RWPE1 (cell line): ENCODE results near the gene EXOC5.
"Not testable (repeated sequence)": the region's sequence is repeated elsewhere in the genome, so short reads cannot be mapped to it uniquely, and the experiment has no call there.

Experiments
- CTCF ChIA-PET: fragments of 350-600 bp; sonication (Branson Sonifier 250); formaldehyde crosslinking; extraction: SDS; loops from one replicate; lab custom pipeline; 2021; lab: Yijun Ruan, JAX
- POLR2A ChIA-PET: fragments of 400-600 bp; formaldehyde crosslinking; extraction: SDS; loops from one replicate; lab custom pipeline; 2020; ENCODE audit warnings: antibody characterized with exemption; ENCODE audit not compliant: low non-redundant PET; lab: Yijun Ruan, JAX
- DNase-seq: peaks from one replicate; pipeline ENCODE4 v3.0.0; 2012; ENCODE audit warnings: low spot score
- H3K27ac ChIP-seq: fragments of 450-650 bp; 2 replicates; pipeline ENCODE4 v1.5.1; 2017
- TF ChIP-seq, protein P1 (sequence below): fragments of 450-650 bp; conservative IDR thresholded peaks from 2 replicates; pipeline ENCODE4 v1.5.1; 2017; ENCODE audit warnings: low read depth, mild to moderate bottlenecking

The EXOC5 gene

DNA sequence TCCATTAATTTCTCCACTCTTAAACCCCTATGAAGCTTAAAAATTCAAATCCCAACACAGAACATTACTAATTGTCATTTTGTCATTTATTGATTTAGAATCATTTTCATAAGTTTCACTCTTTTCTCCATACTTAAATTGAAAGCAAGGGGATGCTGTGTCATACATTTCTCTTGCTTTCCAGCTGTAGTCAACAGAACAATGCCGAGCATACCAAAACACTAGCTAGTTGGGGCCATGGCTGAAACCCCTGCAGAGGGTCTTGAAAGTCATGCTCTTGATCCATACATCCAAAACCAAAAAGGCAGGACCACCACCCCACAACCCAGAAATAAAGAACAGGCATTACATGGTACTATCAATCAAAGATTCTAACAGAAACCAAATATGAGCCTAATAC, 9.0 kb downstream of the EXOC5 start:
- CTCF ChIA-PET, result no interaction called here
- H3K27ac ChIP-seq, result no peak overlapping the region
- POLR2A ChIA-PET, result no interaction called here

DNA sequence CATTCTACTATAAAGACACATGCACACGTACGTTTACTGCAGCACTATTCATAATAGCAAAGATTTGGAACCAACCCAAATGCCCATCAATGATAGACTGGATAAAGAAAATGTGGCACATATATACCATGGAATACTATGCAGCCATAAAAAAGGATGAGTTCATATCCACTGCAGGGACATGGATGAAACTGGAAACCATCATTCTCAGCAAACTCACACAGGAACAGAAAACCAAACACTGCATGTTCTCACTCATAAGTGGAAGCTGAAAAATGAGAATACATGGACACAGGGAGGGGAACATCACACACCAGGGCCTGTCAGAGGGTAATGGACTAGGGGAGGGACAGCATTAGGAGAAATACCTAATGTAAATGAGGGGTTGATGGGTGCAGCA, 10.5 kb downstream of the EXOC5 start:
- POLR2A ChIA-PET, H3K27ac ChIP-seq, DNase-seq: not testable (repeated sequence)
- CTCF ChIA-PET, result interaction anchor here (0.7 kb wide), 1 partner anchor 611 kb away, joined by 3 read pairs; no protein-coding TSS in a partner anchor

More for the DNA sequence above, 9.0 kb downstream of the EXOC5 start:
- no peak for DNase-seq
- TF ChIP-seq, protein P1, sequence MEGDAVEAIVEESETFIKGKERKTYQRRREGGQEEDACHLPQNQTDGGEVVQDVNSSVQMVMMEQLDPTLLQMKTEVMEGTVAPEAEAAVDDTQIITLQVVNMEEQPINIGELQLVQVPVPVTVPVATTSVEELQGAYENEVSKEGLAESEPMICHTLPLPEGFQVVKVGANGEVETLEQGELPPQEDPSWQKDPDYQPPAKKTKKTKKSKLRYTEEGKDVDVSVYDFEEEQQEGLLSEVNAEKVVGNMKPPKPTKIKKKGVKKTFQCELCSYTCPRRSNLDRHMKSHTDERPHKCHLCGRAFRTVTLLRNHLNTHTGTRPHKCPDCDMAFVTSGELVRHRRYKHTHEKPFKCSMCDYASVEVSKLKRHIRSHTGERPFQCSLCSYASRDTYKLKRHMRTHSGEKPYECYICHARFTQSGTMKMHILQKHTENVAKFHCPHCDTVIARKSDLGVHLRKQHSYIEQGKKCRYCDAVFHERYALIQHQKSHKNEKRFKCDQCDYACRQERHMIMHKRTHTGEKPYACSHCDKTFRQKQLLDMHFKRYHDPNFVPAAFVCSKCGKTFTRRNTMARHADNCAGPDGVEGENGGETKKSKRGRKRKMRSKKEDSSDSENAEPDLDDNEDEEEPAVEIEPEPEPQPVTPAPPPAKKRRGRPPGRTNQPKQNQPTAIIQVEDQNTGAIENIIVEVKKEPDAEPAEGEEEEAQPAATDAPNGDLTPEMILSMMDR, result no peak

DNA sequence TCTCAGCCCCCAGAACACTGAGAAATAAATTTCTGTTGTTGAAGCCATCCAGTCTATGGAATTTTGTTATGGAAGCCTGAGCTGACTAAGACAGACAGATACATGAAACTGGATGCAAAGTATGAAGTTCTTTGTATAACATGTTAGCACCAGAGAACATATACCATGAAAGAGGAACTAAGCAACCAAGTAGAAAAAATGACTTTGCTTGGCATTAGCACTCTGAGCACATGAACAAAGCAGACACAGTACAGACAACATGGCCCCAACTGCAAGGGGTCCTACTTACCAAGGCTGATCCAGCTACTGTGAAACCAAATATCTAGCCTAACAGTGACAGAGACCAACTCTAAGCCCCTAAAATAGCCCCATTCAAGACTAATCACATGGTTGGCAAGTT, 13.8 kb downstream of the EXOC5 start:
- TF ChIP-seq, protein P1, result no peak
- ChIA-PET CTCF (no interaction called here), POLR2A (no interaction called here)
- DNase-seq, result no peak
- no peak overlapping the region for H3K27ac ChIP-seq

DNA sequence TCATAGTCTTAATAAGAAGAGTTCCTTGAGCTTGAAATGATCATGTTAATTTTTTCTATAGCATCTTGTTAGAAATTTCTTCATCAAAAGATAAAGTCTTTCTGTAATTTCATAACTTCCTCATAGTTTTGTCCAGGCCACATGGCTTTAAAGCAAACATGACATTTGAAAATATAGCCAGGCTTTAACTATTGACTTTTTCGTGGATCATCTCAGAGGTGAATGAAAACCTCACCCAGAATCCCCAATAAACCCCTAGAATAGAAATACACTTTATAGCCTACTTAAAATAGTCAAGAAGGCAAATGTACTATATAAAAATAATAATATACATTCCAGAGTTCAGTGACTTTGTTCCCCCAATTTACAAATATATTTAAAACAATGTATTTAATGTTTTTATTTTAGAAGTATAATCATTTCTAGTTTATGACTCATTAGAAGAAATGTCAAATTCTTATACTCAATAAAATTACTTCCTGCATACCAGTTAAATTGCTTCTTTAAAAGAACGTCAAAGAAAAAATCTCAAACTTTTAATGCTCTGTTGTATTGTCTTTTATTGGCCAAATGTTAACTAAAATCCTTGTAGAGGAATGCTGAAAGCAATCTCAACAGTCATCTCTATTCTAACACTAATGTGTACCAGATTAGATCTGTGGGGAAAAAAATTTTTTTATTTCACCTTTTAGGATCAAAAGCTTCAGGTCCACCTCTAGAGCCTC, 21.6 kb downstream of the EXOC5 start:
- ChIA-PET POLR2A (no interaction called here), CTCF (interaction anchor here (0.7 kb wide), 1 partner anchor 786 kb away, joined by 4 read pairs; no protein-coding TSS in a partner anchor)
- TF ChIP-seq, protein P1, result no peak
- H3K27ac ChIP-seq, result no peak overlapping the region
- DNase-seq, result no peak

DNA sequence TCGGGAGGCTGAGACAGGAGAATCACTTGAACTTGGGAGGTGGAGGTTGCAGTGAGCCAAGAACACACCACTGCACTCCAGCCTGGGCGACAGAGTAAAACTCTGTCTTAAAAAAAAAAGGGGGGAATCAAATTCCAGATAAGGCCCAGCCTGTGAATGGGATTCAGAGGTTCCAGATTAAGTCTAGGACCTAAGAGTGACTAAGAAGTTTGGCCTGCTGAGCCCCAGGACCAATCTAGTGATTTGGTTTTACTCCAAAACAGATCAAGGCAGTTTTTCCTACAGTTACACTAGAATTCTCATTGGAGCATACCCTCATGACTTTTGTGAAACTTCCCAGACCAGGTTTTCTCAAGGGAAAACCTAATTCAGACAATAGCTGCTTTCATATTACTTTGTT, 22.8 kb downstream of the EXOC5 start:
- ChIA-PET CTCF (interaction anchor here (0.6 kb wide), 1 partner anchor 584 kb away, joined by 3 read pairs; no protein-coding TSS in a partner anchor), POLR2A (no interaction called here)
- TF ChIP-seq, protein P1, result no peak
- DNase-seq, result no peak
- H3K27ac ChIP-seq, result no peak overlapping the region

DNA sequence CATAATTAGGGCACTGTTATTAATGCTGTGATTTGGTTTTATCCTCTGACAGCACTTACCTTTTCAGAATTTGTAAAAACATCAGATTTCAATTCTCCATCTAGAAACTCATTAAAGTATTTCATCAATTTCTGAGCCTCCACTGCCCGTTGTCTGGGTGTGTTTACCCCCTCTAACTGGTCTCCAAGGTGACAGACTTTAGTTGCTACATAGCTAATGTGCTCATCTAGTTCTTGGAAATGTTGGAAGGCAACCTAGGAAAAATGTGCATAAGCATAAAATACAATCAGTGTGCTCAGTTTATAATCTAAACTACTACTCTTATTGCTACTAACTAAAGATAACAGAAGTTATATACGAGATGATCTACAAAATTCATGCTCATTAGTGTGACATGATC, 24.6 kb downstream of the EXOC5 start:
- no peak for DNase-seq
- TF ChIP-seq, protein P1, result no peak
- ChIA-PET POLR2A (no interaction called here), CTCF (no interaction called here)
- H3K27ac ChIP-seq, result no peak overlapping the region

DNA sequence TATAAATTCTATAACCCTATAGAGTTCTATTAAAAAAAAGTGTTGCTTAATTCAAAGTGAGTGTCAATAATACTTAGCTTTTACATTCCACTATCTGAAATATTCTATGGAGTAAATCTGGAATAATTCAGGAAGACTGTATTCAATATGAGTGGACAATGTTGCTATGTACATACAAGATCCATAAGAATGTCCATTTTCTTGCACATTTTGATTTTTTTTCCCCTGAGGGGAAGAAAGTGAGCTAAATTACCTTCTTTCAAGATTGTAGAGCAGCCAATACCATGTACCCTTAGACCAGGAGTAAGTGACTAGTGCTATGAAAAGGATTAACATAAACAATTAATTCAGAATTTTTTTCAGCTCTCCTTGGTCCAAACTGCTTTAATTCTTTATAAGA, 25.4 kb downstream of the EXOC5 start:
- H3K27ac ChIP-seq, result no peak overlapping the region
- POLR2A ChIA-PET, result interaction anchor here (0.5 kb wide), 1 partner anchor 25 kb away, joined by 4 read pairs; the partner anchor contains the start of genes AP5M1 and EXOC5
- TF ChIP-seq, protein P1, result no peak
- CTCF ChIA-PET, result no interaction called here
- DNase-seq, result no peak

DNA sequence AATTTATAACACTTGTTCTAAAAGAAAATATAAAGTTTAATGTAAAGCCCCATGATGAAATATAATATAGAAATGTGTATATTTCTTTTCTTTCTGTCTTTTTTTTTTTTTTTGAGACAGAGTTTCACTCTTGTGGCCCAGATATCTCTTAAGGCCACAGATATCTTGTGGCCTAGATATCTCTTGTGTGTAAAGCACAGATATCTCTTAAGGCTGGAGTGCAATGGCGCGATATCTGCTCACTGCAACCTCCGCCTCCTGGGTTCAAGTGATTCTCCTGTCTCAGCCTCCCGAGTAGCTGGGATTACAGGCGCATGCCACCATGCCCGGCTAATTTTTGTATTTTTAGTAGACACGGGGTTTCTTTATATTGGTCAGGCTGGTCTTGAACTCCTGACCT, 28.6 kb downstream of the EXOC5 start:
- H3K27ac ChIP-seq, POLR2A ChIA-PET, CTCF ChIA-PET, DNase-seq: not testable (repeated sequence)
